ENCODE data around the gene ARL15. TPM values are rescaled to one million over a fixed set of nuclear protein-coding genes. Genes with fewer than 3 reads are reported as not detected.
A peak's percentile ranks its signal among the peaks of the same experiment; 100 is the strongest.

The ARL15 gene
- total and polyA plus RNA-seq, 2 of the 4 experiments (the other 2 are of a cell fraction): 7.3 to 19.2 TPM

- 70% methylated on average over 2 of the region's 2 CpGs; no CpG with 5 or more reads in 1 of the 2 experiments for WGBS, 2 experiments (ENCODE audit: extremely low coverage in 2 of 2, insufficient read length in 1 of 2)
- H3K23ac ChIP-seq (ENCODE audit: low read depth, low read length): no peak overlapping the region
- H3K9me1 ChIP-seq (ENCODE audit: insufficient read depth, low read length): peaks cover 14% of the 10 kb centered on the region
- H3K18ac ChIP-seq (ENCODE audit: low read depth, low read length): no peak overlapping the region
- peak; percentile 10 for DNase-seq
- no peaks in the 10 kb centered on the region for H3K36me3 ChIP-seq (ENCODE audit: control insufficient read depth, insufficient read depth, low read length)
- H3K4me3 ChIP-seq (ENCODE audit: insufficient read depth, low read depth, low read length): no peak overlapping the region
- POLR2A ChIA-PET (ENCODE audit: unreplicated experiment): no interaction called here
- H3K9ac ChIP-seq (ENCODE audit: low read depth, low read length): no peak overlapping the region
- in situ Hi-C loops (cut with MboI; ENCODE audit: low sequenced_read_pairs) (no loop called here), dilution Hi-C loops (cut with HindIII; ENCODE audit: low sequenced_read_pairs, unreplicated experiment) (no loop called here), intact Hi-C loops (cut with micrococcal nuclease) (no loop called here)
- H3K27me3 ChIP-seq (ENCODE audit: control insufficient read depth, insufficient read depth, low read length): no peaks in the 10 kb centered on the region
- no peak overlapping the region for H3K4ac ChIP-seq (ENCODE audit: low read depth, low read length)
- no peak overlapping the region for H3K14ac ChIP-seq (replicated peaks; ENCODE audit: low read depth, low read length)
- ATAC-seq (ENCODE audit: low read depth): no peak
- peaks cover 11 to 35% of the 10 kb centered on the region in 2 experiments for H3K79me1 ChIP-seq (ENCODE audit: low read depth in 1 of 2, low read length in 2 of 2)
- H2BK120ac ChIP-seq (ENCODE audit: low read depth, low read length): no peak overlapping the region
- H3K9me3 ChIP-seq (ENCODE audit: control insufficient read depth, insufficient read depth, low read length): no peaks in the 10 kb centered on the region
- no peak overlapping the region for H2BK5ac ChIP-seq (ENCODE audit: low read depth, low read length, poor library complexity, severe bottlenecking)
- H2BK15ac ChIP-seq (ENCODE audit: low read depth, low read length): no peak overlapping the region
- CTCF ChIA-PET: no interaction called here
- TF ChIP-seq RCOR1 (IDR thresholded peaks at IDR 0.05; ENCODE audit: insufficient replicate concordance, low read length) (no peak), FOS (IDR thresholded peaks at IDR 0.05; ENCODE audit: low read depth, low read length) (no peak), BHLHE40 (IDR thresholded peaks at IDR 0.05; ENCODE audit: low read depth, low read length) (no peak), RAD21 (IDR thresholded peaks at IDR 0.05; ENCODE audit: low read length) (no peak), NFE2L2 (IDR thresholded peaks at IDR 0.05; ENCODE audit: low read depth, low read length) (no peak), RFX5 (IDR thresholded peaks at IDR 0.05; ENCODE audit: low read depth, low read length) (no peak), ELK1 (IDR thresholded peaks at IDR 0.05; ENCODE audit: borderline replicate concordance, low read depth, low read length) (no peak), CEBPB (IDR thresholded peaks at IDR 0.05; ENCODE audit: low read depth, low read length) (no peak), SMC3 (IDR thresholded peaks at IDR 0.05; ENCODE audit: low read depth, low read length) (no peak), MAFK (IDR thresholded peaks at IDR 0.05; ENCODE audit: low read depth, low read length) (no peak), CHD1 (IDR thresholded peaks at IDR 0.05; ENCODE audit: low read depth, low read length) (no peak), MXI1 (IDR thresholded peaks at IDR 0.05; ENCODE audit: borderline replicate concordance, low read depth, low read length) (no peak), POLR2A (IDR thresholded peaks at IDR 0.05; ENCODE audit: low read depth, low read length) (no peak), MAZ (IDR thresholded peaks at IDR 0.05; ENCODE audit: borderline replicate concordance, low read depth, low read length) (no peak), CTCF (conservative IDR thresholded peaks at IDR 0.05; ENCODE audit: low read depth, low read length) (no peak)
- TF ChIP-seq, protein P1, sequence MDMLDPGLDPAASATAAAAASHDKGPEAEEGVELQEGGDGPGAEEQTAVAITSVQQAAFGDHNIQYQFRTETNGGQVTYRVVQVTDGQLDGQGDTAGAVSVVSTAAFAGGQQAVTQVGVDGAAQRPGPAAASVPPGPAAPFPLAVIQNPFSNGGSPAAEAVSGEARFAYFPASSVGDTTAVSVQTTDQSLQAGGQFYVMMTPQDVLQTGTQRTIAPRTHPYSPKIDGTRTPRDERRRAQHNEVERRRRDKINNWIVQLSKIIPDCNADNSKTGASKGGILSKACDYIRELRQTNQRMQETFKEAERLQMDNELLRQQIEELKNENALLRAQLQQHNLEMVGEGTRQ (IDR thresholded peaks at IDR 0.05; ENCODE audit: low read depth, low read length): no peak
- no peaks in the 10 kb centered on the region; the same call in 1 of the 2 replicates for H3K4me1 ChIP-seq (ENCODE audit: control insufficient read depth, insufficient read depth, low read length)
- no peaks in the 10 kb centered on the region; the same call in 1 of the 2 replicates for H4K20me1 ChIP-seq (ENCODE audit: insufficient read depth, low read length)
- no peak overlapping the region for H4K91ac ChIP-seq (ENCODE audit: insufficient read depth, low read depth, low read length)
- H4K5ac ChIP-seq (ENCODE audit: low read depth, low read length): no peak overlapping the region
- no TSS peak for BruUV-seq (replicated peaks)
- no peak overlapping the region for H2AFZ ChIP-seq (replicated peaks; ENCODE audit: low read length, poor library complexity)
- H2AK9ac ChIP-seq (replicated peaks; ENCODE audit: low read depth, low read length, poor library complexity): no peak overlapping the region
- no peak overlapping the region for H2BK20ac ChIP-seq (ENCODE audit: low read depth, low read length)
- no peak overlapping the region for H3K4me2 ChIP-seq (ENCODE audit: low read depth, low read length)
- no peak overlapping the region for H4K8ac ChIP-seq (ENCODE audit: low read depth in 2 of 2, low read length in 2 of 2)
- no peak overlapping the region for H3K27ac ChIP-seq (ENCODE audit: insufficient read depth, low read length)
- no peak overlapping the region for H3K56ac ChIP-seq (ENCODE audit: extremely low read depth, insufficient read depth, low read length)
- no peak overlapping the region for H2AK5ac ChIP-seq (ENCODE audit: low read depth, low read length)
These were observed 9.2 kb downstream of the ARL15 start for GRCh38 chr5:54301220-54301619.
